Omental fat pad (tissue), 4 donors: ENCODE data around the gene LEAP2. TPM values are rescaled to one million over a fixed set of nuclear protein-coding genes. Genes with fewer than 3 reads are reported as not detected.

Experiments
- ATAC-seq: fragments of 150-250 bp; one replicate; pipeline ENCODE4 v1.9.1; 2016; ENCODE audit warnings: mild to moderate bottlenecking, moderate library complexity; ENCODE audit not compliant: low FRiP score
- DNase-seq: peaks from one replicate; pipeline ENCODE4 v3.0.0-alpha.2; 2019; ENCODE audit warnings: low spot score
- total RNA-seq, 4 donors: library from RNA; depleted of rRNA; stranded (reverse); fragments of >200 nt; gene quantifications; one replicate each; pipeline ENCODE4 v1.1.0, GENCODE V29; 2016
- TF ChIP-seq, protein P1 (sequence below), 3 donors: fragments of 450-650 bp; IDR thresholded peaks; one replicate each; pipeline ENCODE4 v1.5.1; 2016 to 2017; ENCODE audit warnings: antibody characterized with exemption in 3 of 3, mild to moderate bottlenecking in 3 of 3, moderate library complexity in 2 of 3

Gene LEAP2
- total RNA-seq, 4 donors from 2014 or later: 0.84 to 2.3 (median 1.4) TPM

DNA sequence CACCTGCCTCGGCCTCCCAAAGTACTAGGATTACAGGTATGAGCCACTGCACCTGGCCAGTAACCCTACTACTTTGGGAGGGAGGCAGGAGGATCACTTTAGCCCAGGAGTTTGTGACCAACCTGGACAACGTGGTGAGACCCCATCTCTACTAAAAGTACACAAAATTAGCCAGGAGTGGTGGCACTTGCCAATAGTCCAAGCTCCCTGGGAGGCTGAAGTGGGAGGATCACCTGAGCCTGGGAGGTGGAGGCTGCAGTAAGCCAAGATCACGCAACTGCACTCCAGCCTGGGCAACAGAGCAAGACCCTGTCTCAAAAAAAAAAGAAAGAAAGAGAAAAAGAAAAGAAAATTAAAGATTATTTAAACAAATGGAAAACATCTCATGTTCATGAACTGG is 17.5 kb upstream of the LEAP2 start:
- DNase-seq (no peak), ATAC-seq (no peak)
- TF ChIP-seq, protein P1, sequence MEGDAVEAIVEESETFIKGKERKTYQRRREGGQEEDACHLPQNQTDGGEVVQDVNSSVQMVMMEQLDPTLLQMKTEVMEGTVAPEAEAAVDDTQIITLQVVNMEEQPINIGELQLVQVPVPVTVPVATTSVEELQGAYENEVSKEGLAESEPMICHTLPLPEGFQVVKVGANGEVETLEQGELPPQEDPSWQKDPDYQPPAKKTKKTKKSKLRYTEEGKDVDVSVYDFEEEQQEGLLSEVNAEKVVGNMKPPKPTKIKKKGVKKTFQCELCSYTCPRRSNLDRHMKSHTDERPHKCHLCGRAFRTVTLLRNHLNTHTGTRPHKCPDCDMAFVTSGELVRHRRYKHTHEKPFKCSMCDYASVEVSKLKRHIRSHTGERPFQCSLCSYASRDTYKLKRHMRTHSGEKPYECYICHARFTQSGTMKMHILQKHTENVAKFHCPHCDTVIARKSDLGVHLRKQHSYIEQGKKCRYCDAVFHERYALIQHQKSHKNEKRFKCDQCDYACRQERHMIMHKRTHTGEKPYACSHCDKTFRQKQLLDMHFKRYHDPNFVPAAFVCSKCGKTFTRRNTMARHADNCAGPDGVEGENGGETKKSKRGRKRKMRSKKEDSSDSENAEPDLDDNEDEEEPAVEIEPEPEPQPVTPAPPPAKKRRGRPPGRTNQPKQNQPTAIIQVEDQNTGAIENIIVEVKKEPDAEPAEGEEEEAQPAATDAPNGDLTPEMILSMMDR (IDR thresholded peaks at IDR 0.05): no peak

DNA sequence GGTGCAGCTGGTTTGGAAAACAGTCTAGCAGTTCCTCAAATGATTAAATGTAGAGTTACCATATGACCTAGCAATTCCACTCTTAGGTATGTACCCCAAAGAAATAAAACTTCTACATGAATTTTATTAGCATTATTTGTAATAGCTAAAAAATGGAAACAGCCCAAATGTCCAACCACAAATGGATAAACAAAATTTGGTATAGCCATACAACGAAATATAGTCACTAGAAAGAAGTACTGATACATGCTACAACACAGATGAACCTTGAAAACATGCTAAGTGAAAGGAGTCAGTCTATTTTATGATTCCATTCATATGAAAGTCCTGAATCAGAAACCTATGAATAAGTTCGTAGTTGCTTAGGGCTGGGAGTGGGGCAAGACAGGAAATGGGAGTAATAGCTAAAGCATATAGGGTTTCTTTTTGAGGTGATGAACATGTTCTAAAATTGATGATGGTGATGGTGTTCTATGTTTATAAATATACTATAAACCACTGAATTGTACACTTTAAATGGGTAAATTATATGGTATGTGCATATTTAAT is 13.5 kb upstream of the LEAP2 start:
- ATAC-seq: no peak
- no peak for DNase-seq
- TF ChIP-seq, protein P1 (IDR thresholded peaks at IDR 0.05): no peak

DNA sequence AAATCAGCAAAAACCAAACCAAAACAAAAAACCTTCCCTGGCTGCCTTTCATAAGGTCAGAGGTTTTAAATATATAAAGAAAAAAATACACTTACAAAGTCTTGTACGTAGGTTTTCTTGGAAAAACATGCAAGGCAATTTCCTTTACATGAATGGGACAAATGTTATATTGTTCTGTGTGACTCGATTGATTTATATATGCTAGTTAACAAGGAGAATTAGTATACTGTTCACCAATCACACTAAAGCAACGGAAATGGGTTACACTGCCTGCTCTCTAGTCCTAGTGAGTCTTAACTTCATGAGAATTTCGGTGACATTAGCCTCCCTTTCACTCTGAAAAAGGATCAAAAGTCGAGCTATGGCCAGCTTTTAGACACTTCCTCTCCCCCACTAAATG is 12.7 kb upstream of the LEAP2 start:
- TF ChIP-seq, protein P1 (IDR thresholded peaks at IDR 0.05): no peak
- DNase-seq (no peak), ATAC-seq (no peak)

DNA sequence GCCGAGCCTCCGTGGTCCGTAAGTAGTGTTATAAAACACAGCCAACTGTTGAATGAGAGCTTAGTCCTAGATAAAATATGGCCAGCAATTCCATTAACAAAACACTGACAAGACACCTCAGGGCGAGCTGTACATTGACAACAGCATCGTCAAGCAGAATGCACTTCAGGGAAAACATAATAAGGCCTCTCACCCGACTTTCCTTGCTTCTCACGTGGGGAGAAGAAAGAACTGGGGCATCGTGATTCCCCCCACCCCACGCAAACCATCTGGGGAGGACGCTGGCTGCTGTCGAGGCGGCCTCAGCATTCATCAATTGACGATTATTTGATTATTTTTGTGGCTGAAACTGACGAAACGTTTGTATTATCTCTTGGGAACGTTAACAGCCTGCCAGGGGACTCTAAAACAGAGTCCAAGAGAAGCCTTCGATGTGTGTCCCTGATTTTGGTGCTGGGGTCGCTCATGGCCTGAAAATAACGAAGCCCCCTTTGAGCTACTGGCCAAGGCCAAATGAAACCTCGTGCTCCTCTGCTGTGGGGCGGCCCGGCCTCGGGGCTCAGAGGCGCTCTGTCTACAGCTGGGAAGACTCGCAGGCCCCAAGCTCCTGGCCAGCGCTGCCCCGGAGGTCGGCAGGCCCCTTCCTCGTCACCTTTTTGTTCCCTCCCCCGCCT is 7.7 kb upstream of the LEAP2 start:
- TF ChIP-seq, protein P1 (IDR thresholded peaks at IDR 0.05): no peak
- ATAC-seq: peak; percentile 67
- no peak for DNase-seq

DNA sequence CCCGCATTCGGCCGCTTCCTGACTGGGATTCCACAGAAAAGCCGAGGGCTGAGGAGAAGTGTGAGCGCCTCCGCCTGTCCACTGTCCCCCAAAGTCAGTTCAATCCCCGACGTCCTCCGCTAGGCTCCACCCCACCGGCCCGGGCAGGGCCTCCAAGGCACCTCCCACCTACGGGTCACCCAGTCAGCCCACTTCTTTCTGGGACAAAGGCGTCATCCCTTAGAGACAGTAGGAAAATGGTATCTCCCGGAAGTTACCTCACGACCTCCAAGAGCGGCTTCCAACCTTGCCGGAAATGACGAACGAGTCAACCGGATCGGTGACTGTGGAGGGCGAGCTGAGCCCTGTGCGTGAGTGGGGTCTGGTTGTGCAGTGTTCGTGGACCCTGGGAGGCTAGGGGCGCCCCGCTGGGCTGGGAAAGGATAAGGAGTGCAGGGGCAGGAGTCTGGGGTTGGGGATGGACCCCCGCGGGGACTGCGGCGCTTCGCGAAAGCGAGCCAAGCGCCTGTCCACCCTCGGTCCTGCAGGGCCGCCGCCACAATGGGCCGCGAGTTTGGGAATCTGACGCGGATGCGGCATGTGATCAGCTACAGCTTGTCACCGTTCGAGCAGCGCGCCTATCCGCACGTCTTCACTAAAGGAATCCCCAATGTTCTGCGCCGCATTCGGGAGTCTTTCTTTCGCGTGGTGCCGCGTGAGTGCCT is 7.0 kb upstream of the LEAP2 start, which contains the start of the genes GDF9 and UQCRQ:
Gene GDF9, minus strand, starts transcription at position 128 of the 704 bp plus-strand sequence. CDS start 1,936 bp downstream, outside the sequence.
Gene UQCRQ, plus strand, starts transcription at position 301 of the 704 bp plus-strand sequence. Its CDS starts 240 bp downstream, at position 541.
- TF ChIP-seq, protein P1 (IDR thresholded peaks at IDR 0.05): no peak
- DNase-seq: peak; percentile 68
- peak; percentile 99 for ATAC-seq

DNA sequence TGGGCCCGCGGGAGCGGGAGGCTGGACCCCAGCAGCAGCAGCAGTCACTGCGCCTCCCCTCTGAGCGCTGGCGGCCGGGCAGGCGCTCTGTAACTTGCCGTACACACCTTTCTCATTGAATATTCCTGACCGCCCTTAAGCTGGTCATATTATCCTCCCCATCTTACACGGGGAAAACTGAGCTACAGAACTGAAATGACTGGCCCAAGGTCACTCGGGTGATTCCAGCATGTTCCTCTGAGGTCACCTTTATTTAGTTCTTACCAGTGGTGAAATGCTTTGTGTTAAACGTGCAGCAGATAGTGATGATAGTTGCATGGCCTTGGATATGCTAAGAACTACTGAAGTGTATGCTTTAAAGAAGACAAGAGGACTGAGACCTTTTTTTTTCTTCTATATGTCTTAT is 6.4 kb upstream of the LEAP2 start:
- DNase-seq: no peak
- TF ChIP-seq, protein P1 (IDR thresholded peaks at IDR 0.05): no peak
- ATAC-seq: peak; percentile 19
